ENCODE data around the gene KSR1. TPM values are rescaled to one million over a fixed set of nuclear protein-coding genes. Genes with fewer than 3 reads are reported as not detected.

KSR1 gene
- total and polyA plus RNA-seq, 2 of the 4 experiments (the other 2 are of a cell fraction), result 12.5 to 21.9 TPM

GRCh38 chr17:27646232-27646631, 190.0 kb downstream of the KSR1 start:
- H2BK5ac ChIP-seq (ENCODE audit: low read depth, low read length, poor library complexity, severe bottlenecking), result no peak overlapping the region
- H3K27me3 ChIP-seq (ENCODE audit: control insufficient read depth, insufficient read depth, low read length), result no peaks in the 10 kb centered on the region
- no peak overlapping the region for H3K56ac ChIP-seq (ENCODE audit: extremely low read depth, insufficient read depth, low read length)
- no peak overlapping the region for H3K23ac ChIP-seq (ENCODE audit: low read depth, low read length)
- H4K20me1 ChIP-seq (ENCODE audit: insufficient read depth, low read length), result no peaks in the 10 kb centered on the region
- H3K9me3 ChIP-seq (ENCODE audit: control insufficient read depth, insufficient read depth, low read length), result no peaks in the 10 kb centered on the region
- no peaks in the 10 kb centered on the region for H3K79me1 ChIP-seq (ENCODE audit: low read depth in 1 of 2, low read length in 2 of 2)
- POLR2A ChIA-PET (ENCODE audit: unreplicated experiment), result no interaction called here
- H4K91ac ChIP-seq (ENCODE audit: insufficient read depth, low read depth, low read length), result no peak overlapping the region
- no peak overlapping the region for H2AFZ ChIP-seq (replicated peaks; ENCODE audit: low read length, poor library complexity)
- no peak overlapping the region for H2AK5ac ChIP-seq (ENCODE audit: low read depth, low read length)
- no peak overlapping the region for H2BK15ac ChIP-seq (ENCODE audit: low read depth, low read length)
- no peak overlapping the region for H3K4me3 ChIP-seq (ENCODE audit: insufficient read depth, low read depth, low read length)
- no peak overlapping the region for H3K18ac ChIP-seq (ENCODE audit: low read depth, low read length)
- H3K14ac ChIP-seq (replicated peaks; ENCODE audit: low read depth, low read length), result no peak overlapping the region
- no peaks in the 10 kb centered on the region for H3K9me1 ChIP-seq (ENCODE audit: insufficient read depth, low read length)
- no peak overlapping the region for H3K4me2 ChIP-seq (ENCODE audit: low read depth, low read length)
- no peak overlapping the region for H3K27ac ChIP-seq (ENCODE audit: insufficient read depth, low read length)
- H2BK120ac ChIP-seq (ENCODE audit: low read depth, low read length), result no peak overlapping the region
- DNase-seq, result no peak
- ATAC-seq (ENCODE audit: low read depth), result no peak
- 86% methylated on average over 6 of the region's 13 CpGs; no CpG with 5 or more reads in 1 of the 2 experiments for WGBS, 2 experiments (ENCODE audit: extremely low coverage in 2 of 2, insufficient read length in 1 of 2)
- H2AK9ac ChIP-seq (replicated peaks; ENCODE audit: low read depth, low read length, poor library complexity), result no peak overlapping the region
- no peaks in the 10 kb centered on the region for H3K4me1 ChIP-seq (ENCODE audit: control insufficient read depth, insufficient read depth, low read length)
- dilution Hi-C loops (cut with HindIII; ENCODE audit: low sequenced_read_pairs, unreplicated experiment), result no loop called here
- H3K36me3 ChIP-seq (ENCODE audit: control insufficient read depth, insufficient read depth, low read length), result peaks cover 10% of the 10 kb centered on the region; the same call in 1 of the 2 replicates
- no peak overlapping the region for H2BK20ac ChIP-seq (ENCODE audit: low read depth, low read length)
- H3K9ac ChIP-seq (ENCODE audit: low read depth, low read length), result no peak overlapping the region
- no peak overlapping the region for H4K8ac ChIP-seq (ENCODE audit: low read depth in 2 of 2, low read length in 2 of 2)
- TF ChIP-seq SMC3 (IDR thresholded peaks at IDR 0.05; ENCODE audit: low read depth, low read length), result no peak
- TF ChIP-seq CTCF (conservative IDR thresholded peaks at IDR 0.05; ENCODE audit: low read depth, low read length), result no peak
- TF ChIP-seq FOS (IDR thresholded peaks at IDR 0.05; ENCODE audit: low read depth, low read length), result no peak
- no peak for TF ChIP-seq CHD1 (IDR thresholded peaks at IDR 0.05; ENCODE audit: low read depth, low read length)
- TF ChIP-seq BHLHE40 (IDR thresholded peaks at IDR 0.05; ENCODE audit: low read depth, low read length), result no peak
- no peak for TF ChIP-seq MAFK (IDR thresholded peaks at IDR 0.05; ENCODE audit: low read depth, low read length)
- no peak for TF ChIP-seq RFX5 (IDR thresholded peaks at IDR 0.05; ENCODE audit: low read depth, low read length)
- TF ChIP-seq MXI1 (IDR thresholded peaks at IDR 0.05; ENCODE audit: borderline replicate concordance, low read depth, low read length), result no peak
- TF ChIP-seq, protein P1, sequence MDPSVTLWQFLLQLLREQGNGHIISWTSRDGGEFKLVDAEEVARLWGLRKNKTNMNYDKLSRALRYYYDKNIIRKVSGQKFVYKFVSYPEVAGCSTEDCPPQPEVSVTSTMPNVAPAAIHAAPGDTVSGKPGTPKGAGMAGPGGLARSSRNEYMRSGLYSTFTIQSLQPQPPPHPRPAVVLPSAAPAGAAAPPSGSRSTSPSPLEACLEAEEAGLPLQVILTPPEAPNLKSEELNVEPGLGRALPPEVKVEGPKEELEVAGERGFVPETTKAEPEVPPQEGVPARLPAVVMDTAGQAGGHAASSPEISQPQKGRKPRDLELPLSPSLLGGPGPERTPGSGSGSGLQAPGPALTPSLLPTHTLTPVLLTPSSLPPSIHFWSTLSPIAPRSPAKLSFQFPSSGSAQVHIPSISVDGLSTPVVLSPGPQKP (IDR thresholded peaks at IDR 0.05; ENCODE audit: borderline replicate concordance, low read depth, low read length), result no peak
- TF ChIP-seq, protein P2, sequence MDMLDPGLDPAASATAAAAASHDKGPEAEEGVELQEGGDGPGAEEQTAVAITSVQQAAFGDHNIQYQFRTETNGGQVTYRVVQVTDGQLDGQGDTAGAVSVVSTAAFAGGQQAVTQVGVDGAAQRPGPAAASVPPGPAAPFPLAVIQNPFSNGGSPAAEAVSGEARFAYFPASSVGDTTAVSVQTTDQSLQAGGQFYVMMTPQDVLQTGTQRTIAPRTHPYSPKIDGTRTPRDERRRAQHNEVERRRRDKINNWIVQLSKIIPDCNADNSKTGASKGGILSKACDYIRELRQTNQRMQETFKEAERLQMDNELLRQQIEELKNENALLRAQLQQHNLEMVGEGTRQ (IDR thresholded peaks at IDR 0.05; ENCODE audit: low read depth, low read length), result no peak
- no peak for TF ChIP-seq RAD21 (IDR thresholded peaks at IDR 0.05; ENCODE audit: low read length)
- TF ChIP-seq RCOR1 (IDR thresholded peaks at IDR 0.05; ENCODE audit: insufficient replicate concordance, low read length), result no peak
- no peak for TF ChIP-seq MAZ (IDR thresholded peaks at IDR 0.05; ENCODE audit: borderline replicate concordance, low read depth, low read length)
- H3K4ac ChIP-seq (ENCODE audit: low read depth, low read length), result no peak overlapping the region
- in situ Hi-C loops (cut with MboI; ENCODE audit: low sequenced_read_pairs), result no loop called here
- H4K5ac ChIP-seq (ENCODE audit: low read depth, low read length), result no peak overlapping the region
- BruUV-seq (replicated peaks), result no TSS peak
- intact Hi-C loops (cut with micrococcal nuclease), result no loop called here
- CTCF ChIA-PET, result no interaction called here
